Caco-2 (cell line): ENCODE measurements around the gene RRAS. TPM values are rescaled to one million over a fixed set of nuclear protein-coding genes. Genes with fewer than 3 reads are reported as not detected.

ENCODE experiments used
- BruUV-seq: library from RNA; stranded (reverse); fragments of 400-500 nt; replicated peaks from 2 replicates; lab custom pipeline; 2021; lab: Mats Ljungman, UMichigan
- CTCF ChIA-PET: fragments of 300-600 bp; sonication (Branson Sonifier 250); formaldehyde crosslinking; loops from one replicate; lab custom pipeline; 2022; ENCODE audit warnings: antibody characterized with exemption; lab: Charles Lee
- POLR2A ChIA-PET: fragments of 300-600 bp; sonication (Branson Sonifier 250); formaldehyde crosslinking; loops from one replicate; lab custom pipeline; 2022; ENCODE audit warnings: antibody characterized with exemption; lab: Charles Lee
- DNase-seq, 2 experiments: peaks; one replicate each; pipeline versions ENCODE4 v3.0.0 to v3.0.0-alpha.2; 2020 to 2022
- H3K27me3 ChIP-seq: replicated peaks from 2 replicates; pipeline ENCODE4 v1.6.0; 2011; ENCODE audit warnings: low read length; ENCODE audit not compliant: control insufficient read depth, insufficient read depth
- H3K36me3 ChIP-seq: 2 replicates; pipeline ENCODE4 v1.5.1; 2011; ENCODE audit warnings: low read length; ENCODE audit not compliant: control insufficient read depth, insufficient read depth
- H3K4me1 ChIP-seq: fragments of 250-450 bp; sonication (Bioruptor Pico); 2 replicates; pipeline ENCODE4 v1.5.1; 2020; ENCODE audit warnings: mild to moderate bottlenecking
- H3K4me3 ChIP-seq: 2 replicates; pipeline ENCODE4 v1.5.1; 2011; ENCODE audit warnings: low read depth, mild to moderate bottlenecking, control low read depth, low read length
- H3K9me3 ChIP-seq: fragments of 250-450 bp; sonication (Bioruptor Pico); 2 replicates; pipeline ENCODE4 v1.5.1; 2020; ENCODE audit warnings: mild to moderate bottlenecking, moderate library complexity
- H3K27ac Mint-ChIP-seq: one replicate; pipeline ENCODE4 v1.8.0; 2022; ENCODE audit warnings: mixed read lengths; ENCODE audit not compliant: unreplicated experiment
- H3K27me3 Mint-ChIP-seq: one replicate; pipeline ENCODE4 v1.8.0; 2022; ENCODE audit warnings: mixed read lengths; ENCODE audit not compliant: insufficient read depth, unreplicated experiment
- H3K36me3 Mint-ChIP-seq: one replicate; pipeline ENCODE4 v1.8.0; 2022; ENCODE audit warnings: mild to moderate bottlenecking, mixed read lengths; ENCODE audit not compliant: insufficient read depth, unreplicated experiment
- H3K4me1 Mint-ChIP-seq: one replicate; pipeline ENCODE4 v1.8.0; 2022; ENCODE audit warnings: low read depth, mixed read lengths; ENCODE audit not compliant: unreplicated experiment
- H3K4me3 Mint-ChIP-seq: one replicate; pipeline ENCODE4 v1.8.0; 2022; ENCODE audit warnings: mild to moderate bottlenecking, moderate library complexity, mixed read lengths; ENCODE audit not compliant: unreplicated experiment
- H3K9me3 Mint-ChIP-seq: one replicate; pipeline ENCODE4 v1.8.0; 2022; ENCODE audit warnings: mixed read lengths; ENCODE audit not compliant: unreplicated experiment
- intact Hi-C: fragments of 100-400 bp; cut with micrococcal nuclease; formaldehyde crosslinking; loops from one replicate; pipeline ENCODE4 v1.10.0; 2022; ENCODE audit not compliant: unreplicated experiment
- total RNA-seq: library from RNA; stranded (reverse); gene quantifications from 2 replicates; pipeline ENCODE4 v1.2.3, GENCODE V29; 2022
- TF ChIP-seq, protein P1 (sequence below), 2 experiments: fragments of 200-600 bp in 1 of 2; IDR thresholded peaks; 1 replicate in 1 of 2; 2 replicates in 1 of 2; pipeline versions ENCODE4 v1.5.1 to v1.8.0; 2011 to 2022; ENCODE audit warnings: antibody characterized with exemption in 1 of 2, control low read depth in 1 of 2, inconsistent platforms in 1 of 2, low read depth in 1 of 2, low read length in 1 of 2, mild to moderate bottlenecking in 1 of 2, moderate library complexity in 1 of 2; ENCODE audit not compliant: insufficient read depth in 1 of 2, severe bottlenecking in 1 of 2, unreplicated experiment in 1 of 2

Gene RRAS
- total RNA-seq, 1 experiment from 2014 or later = 10.6 TPM

- Histone ChIP-seq H3K36me3 (peaks cover 3% of the 10 kb centered on the region), H3K4me1 (peaks cover 7% of the 10 kb centered on the region), H3K27me3 (no peaks in the 10 kb centered on the region), H3K4me3 (no peak overlapping the region), H3K9me3 (no peaks in the 10 kb centered on the region)
- TF ChIP-seq, protein P1, sequence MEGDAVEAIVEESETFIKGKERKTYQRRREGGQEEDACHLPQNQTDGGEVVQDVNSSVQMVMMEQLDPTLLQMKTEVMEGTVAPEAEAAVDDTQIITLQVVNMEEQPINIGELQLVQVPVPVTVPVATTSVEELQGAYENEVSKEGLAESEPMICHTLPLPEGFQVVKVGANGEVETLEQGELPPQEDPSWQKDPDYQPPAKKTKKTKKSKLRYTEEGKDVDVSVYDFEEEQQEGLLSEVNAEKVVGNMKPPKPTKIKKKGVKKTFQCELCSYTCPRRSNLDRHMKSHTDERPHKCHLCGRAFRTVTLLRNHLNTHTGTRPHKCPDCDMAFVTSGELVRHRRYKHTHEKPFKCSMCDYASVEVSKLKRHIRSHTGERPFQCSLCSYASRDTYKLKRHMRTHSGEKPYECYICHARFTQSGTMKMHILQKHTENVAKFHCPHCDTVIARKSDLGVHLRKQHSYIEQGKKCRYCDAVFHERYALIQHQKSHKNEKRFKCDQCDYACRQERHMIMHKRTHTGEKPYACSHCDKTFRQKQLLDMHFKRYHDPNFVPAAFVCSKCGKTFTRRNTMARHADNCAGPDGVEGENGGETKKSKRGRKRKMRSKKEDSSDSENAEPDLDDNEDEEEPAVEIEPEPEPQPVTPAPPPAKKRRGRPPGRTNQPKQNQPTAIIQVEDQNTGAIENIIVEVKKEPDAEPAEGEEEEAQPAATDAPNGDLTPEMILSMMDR (IDR thresholded peaks at IDR 0.05; ENCODE audit: insufficient read depth in 1 of 2, low read depth in 1 of 2, low read length in 1 of 2, severe bottlenecking in 1 of 2, unreplicated experiment in 1 of 2) = no peak
- peaks cover 78% of the 10 kb centered on the region for H3K36me3 Mint-ChIP-seq
- H3K27me3 Mint-ChIP-seq = no peaks in the 10 kb centered on the region
- DNase-seq = no peak
- no peak overlapping the region for H3K4me3 Mint-ChIP-seq
- BruUV-seq = no TSS peak
- peaks cover 15% of the 10 kb centered on the region for H3K4me1 Mint-ChIP-seq
- H3K9me3 Mint-ChIP-seq = no peaks in the 10 kb centered on the region
- intact Hi-C loops = no loop called here
- ChIA-PET CTCF (no interaction called here), POLR2A (no interaction called here)
- no peak overlapping the region for H3K27ac Mint-ChIP-seq
Observed at GRCh38 chr19:49646586-49646985, 6.6 kb upstream of the RRAS start.

- CTCF ChIA-PET = no interaction called here
- POLR2A ChIA-PET = no interaction called here
Observed at GRCh38 chr19:49645995-49646394, 6.1 kb upstream of the RRAS start.

GRCh38 chr19:49645592-49645991, 5.6 kb upstream of the RRAS start:
- Mint-ChIP-seq H3K36me3 (peaks cover 81% of the 10 kb centered on the region), H3K9me3 (no peaks in the 10 kb centered on the region)

More at GRCh38 chr19:49645995-49646394, 6.1 kb upstream of the RRAS start:
- H3K27me3 Mint-ChIP-seq = no peaks in the 10 kb centered on the region
- peaks cover 3% of the 10 kb centered on the region for H3K36me3 ChIP-seq
- peak overlapping the region; percentile 46 for H3K27ac Mint-ChIP-seq
- H3K27me3 ChIP-seq = no peaks in the 10 kb centered on the region
- peaks cover 15% of the 10 kb centered on the region for H3K4me1 Mint-ChIP-seq
- intact Hi-C loops = no loop called here
- no peak overlapping the region for H3K4me3 ChIP-seq
- no peak overlapping the region for H3K4me3 Mint-ChIP-seq
- BruUV-seq = no TSS peak
- no peaks in the 10 kb centered on the region for H3K9me3 ChIP-seq
- TF ChIP-seq, protein P1 (IDR thresholded peaks at IDR 0.05; ENCODE audit: insufficient read depth in 1 of 2, low read depth in 1 of 2, low read length in 1 of 2, severe bottlenecking in 1 of 2, unreplicated experiment in 1 of 2) = no peak
- H3K9me3 Mint-ChIP-seq = no peaks in the 10 kb centered on the region
- H3K36me3 Mint-ChIP-seq = peaks cover 81% of the 10 kb centered on the region
- no peak for DNase-seq
- peaks cover 7% of the 10 kb centered on the region for H3K4me1 ChIP-seq

More at GRCh38 chr19:49645592-49645991, 5.6 kb upstream of the RRAS start:
- TF ChIP-seq, protein P1 (IDR thresholded peaks at IDR 0.05; ENCODE audit: insufficient read depth in 1 of 2, low read depth in 1 of 2, low read length in 1 of 2, severe bottlenecking in 1 of 2, unreplicated experiment in 1 of 2) = no peak
- Histone ChIP-seq H3K4me3 (no peak overlapping the region), H3K4me1 (peaks cover 7% of the 10 kb centered on the region), H3K9me3 (no peaks in the 10 kb centered on the region), H3K36me3 (peaks cover 3% of the 10 kb centered on the region), H3K27me3 (no peaks in the 10 kb centered on the region)
- Mint-ChIP-seq H3K27ac (peak overlapping the region; percentile 46), H3K4me3 (no peak overlapping the region), H3K4me1 (peaks cover 19% of the 10 kb centered on the region), H3K27me3 (no peaks in the 10 kb centered on the region)
- DNase-seq = no peak
- ChIA-PET POLR2A (no interaction called here), CTCF (no interaction called here)
- intact Hi-C loops = no loop called here
- BruUV-seq = no TSS peak
